Measurements from ENCODE around the gene PPARG. TPM values are rescaled to one million over a fixed set of nuclear protein-coding genes. Genes with fewer than 3 reads are reported as not detected.

The PPARG gene
- polyA plus RNA-seq, 1 donor (not counting 4 experiments of a cell fraction or from before 2014, with no cell fraction given) = 3.1 TPM

GRCh38 chr3:12317914-12318313, 29.0 kb downstream of the PPARG start:
- Histone ChIP-seq H3K9me1 (ENCODE audit: control insufficient read depth, extremely low read depth, insufficient read depth, low read length) (no peaks in the 10 kb centered on the region), H3K79me2 (ENCODE audit: control insufficient read depth, insufficient read depth, low read length) (no peaks in the 10 kb centered on the region), H4K20me1 (ENCODE audit: control insufficient read depth, extremely low read depth, insufficient read depth, low read length) (no peaks in the 10 kb centered on the region), H3K27me3 (ENCODE audit: control insufficient read depth, extremely low read depth, insufficient read depth, low read length) (no peaks in the 10 kb centered on the region), H3K9ac (ENCODE audit: control insufficient read depth, extremely low read depth, insufficient read depth, low read length) (no peak overlapping the region), H3K4me1 (ENCODE audit: control insufficient read depth, extremely low read depth, insufficient read depth, low read length) (no peaks in the 10 kb centered on the region), H2AFZ (ENCODE audit: control insufficient read depth, low read length) (no peak overlapping the region), H3K4me3 (ENCODE audit: control insufficient read depth in 2 of 3, extremely low read depth in 1 of 3, insufficient read depth in 2 of 3, low read depth in 1 of 3, low read length in 3 of 3) (no peak overlapping the region), H3K27ac (ENCODE audit: control insufficient read depth, insufficient read depth, low read length) (no peak overlapping the region), H3K4me2 (ENCODE audit: control insufficient read depth, extremely low read depth, insufficient read depth, low read depth, low read length) (no peak overlapping the region), H3K9me3 (ENCODE audit: control insufficient read depth, low read depth, low read length) (no peaks in the 10 kb centered on the region), H3K36me3 (ENCODE audit: control insufficient read depth in 2 of 2, extremely low read depth in 1 of 2, insufficient read depth in 2 of 2, low read length in 2 of 2) (no peaks in the 10 kb centered on the region)
- TF ChIP-seq CTCF (optimal IDR thresholded peaks at IDR 0.05 in 1 of 3, IDR thresholded peaks at IDR 0.05 in 1 of 3, conservative IDR thresholded peaks at IDR 0.05 in 1 of 3; ENCODE audit: extremely low read depth in 1 of 3, insufficient read depth in 2 of 3, low read length in 3 of 3) = no peak
- no peak for TF ChIP-seq EZH2 (IDR thresholded peaks at IDR 0.05; ENCODE audit: low read length)
- dilution Hi-C loops (cut with MboI; ENCODE audit: extremely low pct_ligation_motif_present, low sequenced_read_pairs) = no loop called here
- DNase-seq (ENCODE audit: low read depth, low spot score) (no peak), FAIRE-seq (no peak)

GRCh38 chr3:12318758-12319621, 30.1 kb downstream of the PPARG start:
- Histone ChIP-seq H3K27ac (ENCODE audit: control insufficient read depth, insufficient read depth, low read length) (no peak overlapping the region), H3K4me3 (ENCODE audit: control insufficient read depth in 2 of 3, extremely low read depth in 1 of 3, insufficient read depth in 2 of 3, low read depth in 1 of 3, low read length in 3 of 3) (no peak overlapping the region), H3K4me1 (ENCODE audit: control insufficient read depth, extremely low read depth, insufficient read depth, low read length) (no peaks in the 10 kb centered on the region), H3K36me3 (ENCODE audit: control insufficient read depth in 2 of 2, extremely low read depth in 1 of 2, insufficient read depth in 2 of 2, low read length in 2 of 2) (no peaks in the 10 kb centered on the region), H3K9me1 (ENCODE audit: control insufficient read depth, extremely low read depth, insufficient read depth, low read length) (no peaks in the 10 kb centered on the region), H3K4me2 (ENCODE audit: control insufficient read depth, extremely low read depth, insufficient read depth, low read depth, low read length) (no peak overlapping the region), H4K20me1 (ENCODE audit: control insufficient read depth, extremely low read depth, insufficient read depth, low read length) (no peaks in the 10 kb centered on the region), H3K79me2 (ENCODE audit: control insufficient read depth, insufficient read depth, low read length) (no peaks in the 10 kb centered on the region), H3K27me3 (ENCODE audit: control insufficient read depth, extremely low read depth, insufficient read depth, low read length) (no peaks in the 10 kb centered on the region), H3K9me3 (ENCODE audit: control insufficient read depth, low read depth, low read length) (no peaks in the 10 kb centered on the region), H2AFZ (ENCODE audit: control insufficient read depth, low read length) (no peak overlapping the region), H3K9ac (ENCODE audit: control insufficient read depth, extremely low read depth, insufficient read depth, low read length) (no peak overlapping the region)
- dilution Hi-C loops (cut with MboI; ENCODE audit: extremely low pct_ligation_motif_present, low sequenced_read_pairs) = no loop called here
- TF ChIP-seq CTCF (optimal IDR thresholded peaks at IDR 0.05 in 1 of 3, IDR thresholded peaks at IDR 0.05 in 1 of 3, conservative IDR thresholded peaks at IDR 0.05 in 1 of 3; ENCODE audit: extremely low read depth in 1 of 3, insufficient read depth in 2 of 3, low read length in 3 of 3) (no peak), EZH2 (IDR thresholded peaks at IDR 0.05; ENCODE audit: low read length) (no peak)
- DNase-seq (ENCODE audit: low read depth, low spot score) = no peak
- no peak for FAIRE-seq
